ENCODE data around the gene CDC42BPG.

CDC42BPG gene

GRCh38 chr11:64776425-64776824 lies 68.0 kb downstream of the CDC42BPG start:
- TF ChIP-seq CTCF (IDR thresholded peaks at IDR 0.05; ENCODE audit: low read depth, low read length), result no peak
- DNase-seq (ENCODE audit: extremely low read depth, low read depth), result no peak

DNA sequence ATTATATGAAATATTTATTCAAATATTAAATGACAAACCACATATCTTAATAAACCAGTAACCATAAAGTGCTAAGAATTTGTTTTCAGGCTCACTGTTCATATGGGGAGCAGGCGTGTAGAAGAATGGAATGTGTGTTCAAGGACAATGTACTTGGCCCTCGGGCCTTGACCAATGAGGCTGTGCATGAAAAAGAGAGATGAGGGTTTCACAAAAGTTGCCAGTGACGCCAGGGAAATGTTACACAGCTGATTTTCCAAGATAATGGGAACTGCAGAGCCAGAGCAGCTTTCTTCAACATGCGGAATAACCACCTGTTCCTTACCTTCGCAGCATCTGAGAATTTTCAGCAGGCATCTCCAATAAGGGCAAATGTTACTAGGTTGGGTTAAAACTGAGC lies 70.3 kb downstream of the CDC42BPG start:
- no peak for TF ChIP-seq CTCF (IDR thresholded peaks at IDR 0.05; ENCODE audit: low read depth, low read length)
- DNase-seq (ENCODE audit: extremely low read depth, low read depth), result no peak

Data from AG09319 (cell line).